BJ (cell line): ENCODE data around the gene MIER2. TPM values are rescaled to one million over a fixed set of nuclear protein-coding genes. Genes with fewer than 3 reads are reported as not detected.

Experiments
- CTCF ChIA-PET: fragments of 350-600 bp; formaldehyde crosslinking; extraction: SDS; loops from one replicate; lab custom pipeline; 2021; ENCODE audit warnings: antibody characterized with exemption, inconsistent platforms; lab: Yijun Ruan, JAX
- POLR2A ChIA-PET: fragments of 300-600 bp; sonication (Branson Sonifier 250); formaldehyde crosslinking; extraction: SDS; loops from one replicate; lab custom pipeline; 2021; ENCODE audit warnings: antibody characterized with exemption; lab: Charles Lee
- DNase-seq: peaks from one replicate; pipeline ENCODE4 v3.0.0-alpha.2; 2011; ENCODE audit warnings: low read depth
- H3K27me3 ChIP-seq: 2 replicates; pipeline ENCODE4 v1.6.0; 2011; ENCODE audit warnings: low read length; ENCODE audit not compliant: control insufficient read depth, insufficient read depth
- H3K36me3 ChIP-seq: 2 replicates; pipeline ENCODE4 v1.5.1; 2011; ENCODE audit warnings: low read length; ENCODE audit not compliant: control insufficient read depth, insufficient read depth
- H3K4me3 ChIP-seq: 2 replicates; pipeline ENCODE4 v1.5.1; 2011; ENCODE audit warnings: low read depth, mild to moderate bottlenecking, control low read depth, low read length
- CTCF ChIP-seq: IDR thresholded peaks from 2 replicates; pipeline ENCODE4 v1.5.1; 2011; ENCODE audit warnings: low read depth, mild to moderate bottlenecking, control low read depth, inconsistent platforms, low read length, moderate library complexity; ENCODE audit not compliant: insufficient read depth
- polyA plus RNA-seq: library from polyadenylated mRNA; depleted of rRNA; stranded (reverse); fragments of >200 nt; gene quantifications from 2 replicates; pipeline ENCODE4 v1.2.3, GENCODE V29; 2011

MIER2 gene
- polyA plus RNA-seq, 1 experiment: 14.8 TPM

- no peak for DNase-seq
- no peak for TF ChIP-seq CTCF
- Histone ChIP-seq H3K27me3 (no peaks in the 10 kb centered on the region), H3K4me3 (no peak overlapping the region), H3K36me3 (no peaks in the 10 kb centered on the region)
- CTCF ChIA-PET: interaction anchor here (1.1 kb wide), 1 partner anchor 16 kb away, joined by 3 read pairs; no protein-coding TSS in a partner anchor
- POLR2A ChIA-PET: no interaction called here
These were observed 62.1 kb downstream of the MIER2 start for GRCh38 chr19:282501-282900.

- CTCF ChIA-PET: interaction anchor here (1.1 kb wide), 1 partner anchor 15 kb away, joined by 3 read pairs; no protein-coding TSS in a partner anchor
- no peak for TF ChIP-seq CTCF
- POLR2A ChIA-PET: no interaction called here
- Histone ChIP-seq H3K27me3 (no peaks in the 10 kb centered on the region), H3K4me3 (no peak overlapping the region), H3K36me3 (no peaks in the 10 kb centered on the region)
- no peak for DNase-seq
These were observed 62.6 kb downstream of the MIER2 start for GRCh38 chr19:281992-282391.

DNA sequence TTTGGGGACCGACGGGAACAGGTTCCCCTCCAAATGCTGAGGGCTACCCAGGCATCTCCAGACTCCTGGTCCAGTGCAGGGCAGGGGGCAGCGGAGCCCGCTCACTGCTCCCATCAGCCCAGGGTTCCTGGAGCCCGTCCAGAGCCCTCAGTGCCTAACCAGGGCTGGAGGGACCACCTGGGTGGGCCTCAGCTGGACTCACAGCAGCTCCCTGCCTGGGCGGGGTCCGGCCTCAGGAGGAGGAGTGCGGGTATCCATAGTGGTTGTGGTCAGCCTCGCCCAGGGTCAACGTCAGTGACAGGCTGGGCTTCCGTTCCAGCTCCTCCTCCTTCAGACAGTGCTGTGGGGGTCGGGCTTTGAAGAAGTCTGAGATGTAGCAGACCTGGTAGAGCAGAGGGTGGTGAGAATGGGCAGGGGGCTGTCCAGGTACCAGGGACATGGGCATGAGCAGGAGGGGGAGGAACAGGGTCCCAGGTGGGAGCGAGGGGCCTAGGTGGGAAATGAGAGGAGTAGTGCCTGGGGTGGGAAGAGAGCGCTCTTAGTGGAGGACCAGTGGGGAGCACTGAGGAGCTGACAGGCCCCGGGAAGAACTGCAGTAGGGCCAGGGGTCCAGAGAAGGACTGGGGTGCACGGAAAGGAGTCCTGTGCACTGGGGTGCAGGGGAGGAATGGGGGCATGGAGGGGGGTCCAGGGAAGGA is 63.3 kb downstream of the MIER2 start:
- ChIA-PET CTCF (interaction anchor here (0.5 to 1.1 kb wide), 2 partner anchors 15 to 34 kb away, joined by 3 read pairs; no protein-coding TSS in a partner anchor), POLR2A (no interaction called here)
- Histone ChIP-seq H3K27me3 (no peaks in the 10 kb centered on the region), H3K4me3 (no peak overlapping the region), H3K36me3 (no peaks in the 10 kb centered on the region)
- DNase-seq: no peak
- TF ChIP-seq CTCF: no peak

GRCh38 chr19:280541-281009 is 64.0 kb downstream of the MIER2 start:
- Histone ChIP-seq H3K4me3 (no peak overlapping the region), H3K27me3 (no peaks in the 10 kb centered on the region), H3K36me3 (no peaks in the 10 kb centered on the region)
- ChIA-PET CTCF (interaction anchor here (0.5 to 3.6 kb wide), 3 partner anchors 9 to 34 kb away, joined by 3 to 14 read pairs (median 3); no protein-coding TSS in a partner anchor), POLR2A (no interaction called here)
- DNase-seq: no peak
- no peak for TF ChIP-seq CTCF

GRCh38 chr19:279656-280055 is 64.9 kb downstream of the MIER2 start:
- no peak for DNase-seq
- Histone ChIP-seq H3K4me3 (no peak overlapping the region), H3K27me3 (no peaks in the 10 kb centered on the region), H3K36me3 (no peaks in the 10 kb centered on the region)
- CTCF ChIA-PET: interaction anchor here (1.1 to 3.6 kb wide), 3 partner anchors 8 to 16 kb away, joined by 3 to 14 read pairs (median 4); no protein-coding TSS in a partner anchor
- POLR2A ChIA-PET: no interaction called here
- no peak for TF ChIP-seq CTCF
